HG03045 (cell line): ENCODE data around the gene CLECL1.
"Not testable (repeated sequence)": the region's sequence is repeated elsewhere in the genome, so short reads cannot be mapped to it uniquely, and the experiment has no call there.

Experiments used
- ATAC-seq: cut with Tn5 transposase; IDR thresholded peaks from one replicate; pipeline ENCODE4 v1.9.1; 2021; ENCODE audit warnings: mild to moderate bottlenecking, moderate library complexity; ENCODE audit not compliant: unreplicated experiment

CLECL1 gene

DNA sequence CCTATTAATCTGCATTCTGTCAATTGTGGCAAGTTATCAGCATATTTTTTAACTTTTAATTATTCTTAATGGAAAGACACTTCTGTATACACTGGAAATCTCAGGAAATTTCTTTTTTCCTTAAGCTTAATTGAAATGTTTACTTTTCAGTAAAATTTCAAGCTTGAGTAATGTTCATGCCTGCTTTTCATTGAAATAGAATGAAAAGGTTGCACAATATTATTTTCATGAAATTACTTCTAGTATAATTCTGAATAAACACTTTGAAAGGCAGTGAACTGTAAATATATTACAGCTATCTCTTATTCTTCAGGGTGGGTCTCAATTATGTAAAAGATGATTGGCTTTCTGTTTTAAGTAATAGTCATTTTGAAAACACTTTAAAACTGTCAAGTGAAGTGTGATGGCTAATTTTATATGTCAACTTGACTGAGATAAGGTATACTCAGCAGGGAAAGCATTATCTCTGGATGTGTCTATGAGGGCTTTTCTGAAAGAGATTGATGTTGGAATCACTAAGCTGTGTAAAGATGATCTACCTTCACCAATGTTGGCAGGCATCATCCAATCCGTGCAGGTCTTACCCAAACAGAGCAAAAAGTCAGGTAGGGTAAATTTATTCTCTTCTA is 33.5 kb downstream of the CLECL1 start:
- ATAC-seq: no peak

- no peak for ATAC-seq
Measured at GRCh38 chr12:9698681-9699080, 34.2 kb downstream of the CLECL1 start.

DNA sequence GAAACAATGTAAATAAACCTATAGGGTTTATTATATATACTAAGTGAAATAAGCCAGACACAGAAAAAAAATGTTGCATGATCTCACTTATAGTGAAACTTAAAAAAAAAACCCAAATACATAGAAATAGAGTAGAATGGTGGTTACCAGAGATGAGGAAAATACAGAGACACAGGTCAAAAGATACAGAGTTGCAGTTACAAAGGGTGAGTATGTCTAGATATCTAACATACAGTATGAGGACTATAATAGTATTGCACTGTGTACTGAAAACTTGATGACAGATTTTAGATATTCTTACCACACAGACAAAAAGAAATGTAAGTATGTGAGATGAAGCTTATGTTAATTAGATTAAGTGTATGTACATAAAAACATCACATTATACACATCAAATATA is 35.3 kb downstream of the CLECL1 start:
- no peak for ATAC-seq

DNA sequence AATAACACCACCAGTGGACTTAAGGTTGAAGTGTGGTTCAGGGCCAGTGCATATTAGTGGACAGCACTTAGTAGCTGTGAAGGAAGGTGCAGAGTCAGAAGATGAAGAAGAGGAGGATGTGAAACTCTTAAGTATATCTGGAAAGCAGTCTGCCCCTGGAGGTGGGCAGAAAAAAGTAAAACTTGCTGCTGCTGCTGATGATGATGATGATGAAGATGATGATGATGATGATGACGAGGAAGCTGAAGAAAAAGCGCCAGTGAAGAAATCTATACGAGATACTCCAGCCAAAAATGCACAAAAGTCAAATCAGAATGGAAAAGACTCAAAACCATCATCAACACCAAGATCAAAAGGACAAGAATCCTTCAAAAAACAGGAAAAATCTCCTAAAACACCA is 37.2 kb downstream of the CLECL1 start:
- not testable (repeated sequence) for ATAC-seq

DNA sequence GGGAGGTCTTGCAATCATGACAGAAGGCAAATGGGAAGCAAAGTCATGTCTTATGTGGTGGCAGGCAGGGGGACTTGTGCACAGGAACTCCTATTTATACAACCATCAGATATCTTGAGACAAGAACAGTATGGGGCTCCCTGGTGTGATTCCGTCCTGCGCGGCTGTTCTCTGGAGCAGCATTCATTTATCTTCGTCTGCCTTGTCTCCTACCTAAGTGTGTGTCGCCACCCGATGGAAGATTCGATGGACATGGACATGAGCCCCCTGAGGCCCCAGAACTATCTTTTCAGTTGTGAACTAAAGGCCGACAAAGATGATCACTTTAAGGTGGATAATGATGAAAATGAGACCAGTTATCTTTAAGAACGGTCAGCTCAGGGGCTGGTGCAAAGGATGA is 37.7 kb downstream of the CLECL1 start:
- ATAC-seq: not testable (repeated sequence)

DNA sequence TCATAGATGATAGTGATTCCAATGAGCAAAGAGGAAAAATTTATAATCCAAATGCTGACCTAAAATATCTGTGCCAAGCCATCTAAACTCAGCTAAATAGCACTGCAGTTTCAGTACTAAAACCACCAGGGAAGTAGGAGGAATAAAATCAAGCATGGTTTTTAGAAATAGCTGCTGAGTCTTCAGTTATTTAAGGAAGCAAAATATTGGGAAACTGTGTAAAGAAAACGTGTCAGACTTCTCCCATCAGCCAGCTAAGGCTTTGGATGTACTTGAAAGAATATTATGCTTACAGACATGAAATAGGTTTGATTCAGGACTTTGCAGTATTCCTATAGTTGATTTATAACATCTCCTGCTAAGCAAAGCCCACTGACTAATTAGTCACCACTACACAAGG is 38.7 kb downstream of the CLECL1 start:
- ATAC-seq: no peak

- no peak for ATAC-seq
Measured at GRCh38 chr12:9692909-9693308, 40.0 kb downstream of the CLECL1 start.

DNA sequence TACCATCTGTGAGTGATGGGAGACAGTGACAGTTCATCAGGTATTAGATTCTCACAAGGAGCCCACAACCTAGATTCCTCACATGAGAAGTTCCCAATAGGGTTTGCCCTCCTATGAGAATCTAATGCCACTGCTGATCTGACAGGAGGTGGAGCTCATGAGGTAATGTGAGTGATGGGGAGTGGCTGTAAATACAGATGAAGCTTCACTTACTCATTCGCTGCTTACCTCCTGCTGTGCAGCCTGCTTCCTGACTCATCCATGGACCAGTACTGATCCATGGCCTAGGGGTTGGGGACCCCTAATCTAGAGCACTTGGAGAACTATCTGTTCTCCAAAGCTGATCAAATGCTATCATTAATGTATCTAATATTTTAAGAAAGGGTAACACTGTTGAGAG is 45.7 kb downstream of the CLECL1 start:
- ATAC-seq: no peak

GRCh38 chr12:9685915-9686314 is 47.0 kb downstream of the CLECL1 start:
- no peak for ATAC-seq

GRCh38 chr12:9685366-9685765 is 47.5 kb downstream of the CLECL1 start:
- not testable (repeated sequence) for ATAC-seq

- not testable (repeated sequence) for ATAC-seq
Measured at GRCh38 chr12:9682949-9683348, 49.9 kb downstream of the CLECL1 start.

DNA sequence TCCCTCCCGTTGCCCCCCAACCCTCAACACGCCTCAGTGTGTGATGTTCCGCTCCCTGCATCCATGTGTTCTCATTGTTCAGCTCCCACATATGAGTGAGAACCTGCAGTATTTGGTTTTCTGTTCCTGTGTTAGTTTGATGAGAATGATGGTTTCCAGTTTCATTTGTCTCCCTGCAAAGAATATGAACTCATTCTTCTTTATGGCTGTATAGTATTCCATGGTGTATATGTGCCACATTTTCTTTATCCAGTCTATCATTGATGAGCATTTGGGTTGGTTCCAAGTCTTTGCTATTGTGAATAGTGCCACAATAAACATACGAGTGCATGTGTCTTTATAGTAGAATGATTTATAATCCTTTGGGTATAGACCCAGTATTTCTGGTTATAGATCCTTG is 50.4 kb downstream of the CLECL1 start:
- ATAC-seq: not testable (repeated sequence)

- ATAC-seq: peak; percentile 9
Measured at GRCh38 chr12:9674226-9674590, 58.7 kb downstream of the CLECL1 start.

GRCh38 chr12:9673404-9674225 is 59.3 kb downstream of the CLECL1 start:
- peak; percentile 35 for ATAC-seq
